Neural crest cell (in vitro differentiated cells): ENCODE data around the gene LRP1-AS. TPM values are rescaled to one million over a fixed set of nuclear protein-coding genes. Genes with fewer than 3 reads are reported as not detected.

ENCODE experiments used
- DNase-seq: peaks from one replicate; pipeline ENCODE4 v3.0.0; 2021; ENCODE audit warnings: low read depth, mixed read lengths, low spot score
- H3K27ac Mint-ChIP-seq: one replicate; pipeline ENCODE4 v1.8.0; 2021; ENCODE audit warnings: mild to moderate bottlenecking, mixed read lengths; ENCODE audit not compliant: unreplicated experiment
- H3K27me3 Mint-ChIP-seq: 2 replicates; pipeline ENCODE4 v1.8.0; 2021; ENCODE audit warnings: low read depth, mild to moderate bottlenecking, mixed read lengths
- H3K36me3 Mint-ChIP-seq: 2 replicates; pipeline ENCODE4 v1.8.0; 2021; ENCODE audit warnings: low read depth, mild to moderate bottlenecking, mixed read lengths
- H3K4me1 Mint-ChIP-seq: 2 replicates; pipeline ENCODE4 v1.8.0; 2021; ENCODE audit warnings: mixed read lengths
- H3K4me3 Mint-ChIP-seq: one replicate; pipeline ENCODE4 v1.8.0; 2021; ENCODE audit warnings: mild to moderate bottlenecking, mixed read lengths
- H3K9me3 Mint-ChIP-seq: 2 replicates; pipeline ENCODE4 v1.8.0; 2021; ENCODE audit warnings: mixed read lengths
- total RNA-seq: library from RNA; stranded (reverse); gene quantifications from 2 replicates; pipeline ENCODE4 v1.2.1, GENCODE V29; 2021
- TF ChIP-seq, protein P1 (sequence below): fragments of 200-600 bp; sonication (generic); conservative IDR thresholded peaks from 2 replicates; pipeline ENCODE4 v1.5.0; 2021; ENCODE audit warnings: antibody characterized with exemption, mild to moderate bottlenecking

LRP1-AS gene
- total RNA-seq, 1 donor from 2014 or later = not detected

DNA sequence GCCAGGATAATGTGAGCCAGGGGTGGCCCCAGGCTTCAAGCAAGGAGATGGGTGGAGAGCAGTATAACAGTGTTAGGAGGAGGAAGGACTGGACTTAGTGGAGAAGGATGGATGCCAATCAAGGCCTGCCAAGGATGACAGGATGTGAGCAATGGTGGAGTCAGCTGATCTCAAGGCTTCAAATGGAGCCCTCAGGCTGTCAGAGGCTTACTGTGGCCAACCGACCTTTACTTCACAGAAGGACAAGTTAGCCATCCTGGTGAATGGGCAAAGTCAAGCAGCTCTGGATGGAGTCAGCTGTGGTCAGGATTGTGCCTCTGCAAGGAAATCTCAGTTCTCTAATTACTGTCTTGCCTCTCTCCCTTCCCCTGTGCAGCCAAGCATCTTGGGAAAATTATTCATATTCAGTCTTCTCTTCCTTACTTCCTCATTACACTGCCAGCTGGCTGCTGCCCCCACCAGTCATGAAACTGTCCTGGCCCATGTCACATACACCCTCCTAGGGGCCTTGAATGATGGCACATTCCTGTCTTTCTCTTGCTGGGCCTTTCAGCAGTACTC, 28.6 kb downstream of the LRP1-AS start:
- H3K36me3 Mint-ChIP-seq = no peaks in the 10 kb centered on the region
- DNase-seq = no peak
- H3K4me3 Mint-ChIP-seq = no peak overlapping the region
- H3K27me3 Mint-ChIP-seq = peaks cover 8% of the 10 kb centered on the region
- no peak overlapping the region for H3K27ac Mint-ChIP-seq
- no peaks in the 10 kb centered on the region for H3K9me3 Mint-ChIP-seq
- TF ChIP-seq, protein P1, sequence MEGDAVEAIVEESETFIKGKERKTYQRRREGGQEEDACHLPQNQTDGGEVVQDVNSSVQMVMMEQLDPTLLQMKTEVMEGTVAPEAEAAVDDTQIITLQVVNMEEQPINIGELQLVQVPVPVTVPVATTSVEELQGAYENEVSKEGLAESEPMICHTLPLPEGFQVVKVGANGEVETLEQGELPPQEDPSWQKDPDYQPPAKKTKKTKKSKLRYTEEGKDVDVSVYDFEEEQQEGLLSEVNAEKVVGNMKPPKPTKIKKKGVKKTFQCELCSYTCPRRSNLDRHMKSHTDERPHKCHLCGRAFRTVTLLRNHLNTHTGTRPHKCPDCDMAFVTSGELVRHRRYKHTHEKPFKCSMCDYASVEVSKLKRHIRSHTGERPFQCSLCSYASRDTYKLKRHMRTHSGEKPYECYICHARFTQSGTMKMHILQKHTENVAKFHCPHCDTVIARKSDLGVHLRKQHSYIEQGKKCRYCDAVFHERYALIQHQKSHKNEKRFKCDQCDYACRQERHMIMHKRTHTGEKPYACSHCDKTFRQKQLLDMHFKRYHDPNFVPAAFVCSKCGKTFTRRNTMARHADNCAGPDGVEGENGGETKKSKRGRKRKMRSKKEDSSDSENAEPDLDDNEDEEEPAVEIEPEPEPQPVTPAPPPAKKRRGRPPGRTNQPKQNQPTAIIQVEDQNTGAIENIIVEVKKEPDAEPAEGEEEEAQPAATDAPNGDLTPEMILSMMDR = no peak
- no peaks in the 10 kb centered on the region for H3K4me1 Mint-ChIP-seq

DNA sequence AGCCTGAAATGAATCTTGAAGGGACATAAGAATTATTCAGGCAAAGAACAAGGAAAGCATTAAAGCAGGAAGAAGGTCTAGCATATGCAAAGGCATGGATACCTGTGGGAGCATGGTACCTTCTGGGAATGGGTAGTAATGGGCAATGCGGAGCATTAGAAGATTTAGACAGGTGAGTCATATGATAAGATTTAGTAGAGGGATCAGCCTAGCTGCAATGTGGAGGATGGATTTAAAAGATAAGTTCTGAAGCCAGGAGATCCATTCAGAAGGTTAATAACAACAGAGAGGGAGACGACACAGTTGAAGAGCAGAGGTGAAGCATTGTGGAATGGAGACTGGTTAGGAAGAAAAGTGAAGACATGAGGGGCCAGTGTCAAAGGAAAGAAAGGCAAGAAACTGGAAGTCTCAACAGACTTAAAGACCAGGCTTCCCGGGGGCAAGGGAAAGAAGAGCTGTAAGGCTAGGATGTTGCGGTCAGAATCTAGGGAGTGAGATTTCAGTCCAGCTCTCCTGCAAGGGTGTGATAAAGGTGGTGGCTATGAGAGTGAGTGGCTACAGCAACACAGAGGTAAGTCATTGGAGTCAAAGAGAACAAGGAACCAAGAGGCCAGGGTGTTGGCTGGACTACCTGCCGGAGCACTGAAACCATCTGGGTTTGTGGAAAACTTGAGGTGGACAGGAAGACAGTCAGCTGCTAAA, 30.7 kb downstream of the LRP1-AS start:
- TF ChIP-seq, protein P1 = no peak
- Mint-ChIP-seq H3K27me3 (peaks cover 8% of the 10 kb centered on the region), H3K4me1 (peaks cover 11% of the 10 kb centered on the region), H3K9me3 (no peaks in the 10 kb centered on the region), H3K36me3 (no peaks in the 10 kb centered on the region), H3K4me3 (no peak overlapping the region), H3K27ac (no peak overlapping the region)
- no peak for DNase-seq

DNA sequence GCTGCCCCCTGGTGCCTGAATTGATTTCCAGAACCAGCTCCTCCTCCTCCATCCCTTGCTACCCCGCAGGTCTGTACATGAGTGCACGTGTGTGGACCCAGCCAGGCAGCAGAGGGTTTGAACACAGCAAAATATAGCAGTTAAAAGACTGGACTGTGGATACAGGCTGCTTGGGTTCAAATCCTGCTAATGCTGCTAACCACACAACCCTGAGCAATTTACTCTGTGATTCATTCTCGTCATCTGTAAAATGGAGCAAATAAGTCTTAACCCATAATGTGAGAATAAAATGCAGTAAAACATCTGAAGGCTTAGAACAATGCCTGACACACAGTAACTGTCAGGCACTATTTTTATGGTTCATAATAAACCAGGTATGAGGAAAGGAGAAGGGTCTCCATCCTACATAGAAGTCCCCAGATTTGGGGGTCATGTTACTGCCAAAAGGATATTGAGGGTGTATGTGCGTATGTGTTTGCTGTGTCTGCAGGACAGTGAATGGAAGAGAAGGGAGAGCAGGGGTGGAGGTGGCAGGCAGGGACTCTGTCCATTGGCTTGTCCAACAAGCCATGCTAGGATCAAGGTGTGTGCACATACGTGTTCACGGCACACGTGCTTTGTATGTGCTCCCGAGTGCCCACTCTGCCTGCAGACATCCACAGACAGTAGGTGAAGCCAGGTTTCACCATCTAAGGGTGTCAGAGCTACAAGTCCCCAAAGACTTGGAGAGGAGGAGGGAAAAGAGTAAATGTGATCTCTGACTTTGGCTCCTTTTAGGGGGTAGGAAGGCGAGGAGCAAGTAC, 34.7 kb downstream of the LRP1-AS start:
- Mint-ChIP-seq H3K36me3 (no peaks in the 10 kb centered on the region), H3K27ac (no peak overlapping the region), H3K9me3 (no peaks in the 10 kb centered on the region), H3K27me3 (peaks cover 8% of the 10 kb centered on the region), H3K4me1 (peaks cover 46% of the 10 kb centered on the region), H3K4me3 (peak overlapping the region; percentile 86)
- DNase-seq = no peak
- TF ChIP-seq, protein P1 = peak; percentile 93

DNA sequence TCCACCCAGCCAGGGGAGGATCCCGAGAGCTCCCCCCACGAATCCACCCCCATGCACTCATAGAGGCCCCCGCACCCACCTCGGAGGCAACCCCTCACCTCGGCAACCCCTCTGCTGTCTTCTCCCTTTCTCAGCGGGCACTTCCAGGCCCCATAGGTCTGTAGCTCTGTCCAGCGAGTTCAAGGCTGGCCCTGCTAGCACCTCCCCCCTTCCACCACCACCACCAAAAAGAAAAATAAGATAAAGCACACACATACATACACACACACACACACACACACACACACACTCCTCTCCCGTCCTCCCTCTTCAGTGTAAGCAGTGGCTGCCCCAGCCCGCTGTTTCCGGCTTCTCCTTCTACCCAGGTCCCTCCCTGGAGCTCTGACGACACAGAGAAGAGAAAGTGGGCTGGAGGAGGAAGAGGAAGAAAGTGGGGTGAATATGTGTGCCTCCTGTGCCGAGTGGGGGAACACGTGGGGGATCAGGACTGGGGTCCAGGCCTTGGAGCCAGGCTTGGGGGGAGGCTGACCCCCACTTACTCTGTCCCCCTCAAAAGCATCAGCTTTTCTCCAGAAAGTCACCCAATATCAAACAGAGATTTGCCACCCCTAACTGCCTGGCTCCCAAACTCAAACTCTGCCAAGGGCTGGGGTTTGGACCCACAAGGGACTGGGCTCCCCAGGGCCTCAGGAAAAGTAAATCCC, 36.2 kb downstream of the LRP1-AS start, which contains the start of gene STAT6:
TSS of gene STAT6 (minus strand) at position 332 of the 704 bp plus-strand sequence. CDS start 3,084 bp downstream, outside the sequence.
- Mint-ChIP-seq H3K36me3 (no peaks in the 10 kb centered on the region), H3K4me3 (peak within 1 kb of the TSS; percentile 86), H3K27ac (peak within 1 kb of the TSS; percentile 97), H3K27me3 (peaks cover 1% of the 10 kb centered on the region), H3K4me1 (peaks cover 47% of the 10 kb centered on the region), H3K9me3 (no peaks in the 10 kb centered on the region)
- TF ChIP-seq, protein P1 = no peak
- peak; percentile 48 for DNase-seq
